ENCODE results near the gene STAC3.

Gene STAC3

GRCh38 chr12:57210926-57211692 lies 39.9 kb downstream of the STAC3 start:
- Histone ChIP-seq H3K4me3 (ENCODE audit: low read length) (no peak overlapping the region), H3K36me3 (ENCODE audit: insufficient read depth, low read depth, low read length) (peaks cover 52% of the 10 kb centered on the region), H3K4me1 (ENCODE audit: insufficient read depth, low read length) (peaks cover 14% of the 10 kb centered on the region; the same call in 1 of the 2 replicates), H3K27me3 (ENCODE audit: insufficient read depth, low read length) (peaks cover 29% of the 10 kb centered on the region), H3K9me3 (ENCODE audit: insufficient read depth, low read depth, low read length) (no peaks in the 10 kb centered on the region), H3K27ac (ENCODE audit: low read length) (no peak overlapping the region), H3K9ac (ENCODE audit: low read depth, low read length) (no peak overlapping the region)

- Histone ChIP-seq H3K9me3 (ENCODE audit: insufficient read depth, low read depth, low read length) (no peaks in the 10 kb centered on the region), H3K27me3 (ENCODE audit: insufficient read depth, low read length) (peaks cover 22% of the 10 kb centered on the region), H3K9ac (ENCODE audit: low read depth, low read length) (no peak overlapping the region), H3K4me3 (ENCODE audit: low read length) (no peak overlapping the region), H3K36me3 (ENCODE audit: insufficient read depth, low read depth, low read length) (peaks cover 58% of the 10 kb centered on the region), H3K4me1 (ENCODE audit: insufficient read depth, low read length) (peaks cover 9% of the 10 kb centered on the region; the same call in 1 of the 2 replicates), H3K27ac (ENCODE audit: low read length) (no peak overlapping the region)
Observed at GRCh38 chr12:57210461-57210860, 40.5 kb downstream of the STAC3 start.

GRCh38 chr12:57209916-57210315 lies 41.1 kb downstream of the STAC3 start:
- H3K9me3 ChIP-seq (ENCODE audit: insufficient read depth, low read depth, low read length), result no peaks in the 10 kb centered on the region
- peaks cover 17% of the 10 kb centered on the region for H3K27me3 ChIP-seq (ENCODE audit: insufficient read depth, low read length)
- peaks cover 9% of the 10 kb centered on the region; the same call in 1 of the 2 replicates for H3K4me1 ChIP-seq (ENCODE audit: insufficient read depth, low read length)
- no peak overlapping the region for H3K27ac ChIP-seq (ENCODE audit: low read length)
- H3K9ac ChIP-seq (ENCODE audit: low read depth, low read length), result no peak overlapping the region
- H3K36me3 ChIP-seq (ENCODE audit: insufficient read depth, low read depth, low read length), result peaks cover 64% of the 10 kb centered on the region
- no peak overlapping the region for H3K4me3 ChIP-seq (ENCODE audit: low read length)

GRCh38 chr12:57208631-57209282 lies 42.2 kb downstream of the STAC3 start:
- H3K9ac ChIP-seq (ENCODE audit: low read depth, low read length), result no peak overlapping the region
- H3K27me3 ChIP-seq (ENCODE audit: insufficient read depth, low read length), result peaks cover 5% of the 10 kb centered on the region
- no peaks in the 10 kb centered on the region for H3K9me3 ChIP-seq (ENCODE audit: insufficient read depth, low read depth, low read length)
- H3K4me1 ChIP-seq (ENCODE audit: insufficient read depth, low read length), result peaks cover 5% of the 10 kb centered on the region; the same call in 1 of the 2 replicates
- no peak overlapping the region for H3K27ac ChIP-seq (ENCODE audit: low read length)
- H3K4me3 ChIP-seq (ENCODE audit: low read length), result no peak overlapping the region
- H3K36me3 ChIP-seq (ENCODE audit: insufficient read depth, low read depth, low read length), result peaks cover 75% of the 10 kb centered on the region

GRCh38 chr12:57207731-57208630 lies 43.0 kb downstream of the STAC3 start:
- no peaks in the 10 kb centered on the region for H3K4me1 ChIP-seq (ENCODE audit: insufficient read depth, low read length)
- H3K4me3 ChIP-seq (ENCODE audit: low read length), result no peak overlapping the region
- peaks cover 83% of the 10 kb centered on the region for H3K36me3 ChIP-seq (ENCODE audit: insufficient read depth, low read depth, low read length)
- H3K9me3 ChIP-seq (ENCODE audit: insufficient read depth, low read depth, low read length), result no peaks in the 10 kb centered on the region
- H3K27ac ChIP-seq (ENCODE audit: low read length), result no peak overlapping the region
- H3K27me3 ChIP-seq (ENCODE audit: insufficient read depth, low read length), result no peaks in the 10 kb centered on the region
- no peak overlapping the region for H3K9ac ChIP-seq (ENCODE audit: low read depth, low read length)

GRCh38 chr12:57205931-57206330 lies 45.1 kb downstream of the STAC3 start:
- H3K27me3 ChIP-seq (ENCODE audit: insufficient read depth, low read length), result no peaks in the 10 kb centered on the region
- no peaks in the 10 kb centered on the region for H3K4me1 ChIP-seq (ENCODE audit: insufficient read depth, low read length)
- no peak overlapping the region for H3K27ac ChIP-seq (ENCODE audit: low read length)
- no peak overlapping the region for H3K9ac ChIP-seq (ENCODE audit: low read depth, low read length)
- H3K9me3 ChIP-seq (ENCODE audit: insufficient read depth, low read depth, low read length), result no peaks in the 10 kb centered on the region
- peaks cover 90% of the 10 kb centered on the region for H3K36me3 ChIP-seq (ENCODE audit: insufficient read depth, low read depth, low read length)
- H3K4me3 ChIP-seq (ENCODE audit: low read length), result no peak overlapping the region

GRCh38 chr12:57205186-57205585 lies 45.8 kb downstream of the STAC3 start:
- Histone ChIP-seq H3K4me3 (ENCODE audit: low read length) (no peak overlapping the region), H3K27me3 (ENCODE audit: insufficient read depth, low read length) (no peaks in the 10 kb centered on the region), H3K4me1 (ENCODE audit: insufficient read depth, low read length) (no peaks in the 10 kb centered on the region), H3K36me3 (ENCODE audit: insufficient read depth, low read depth, low read length) (peaks cover 89% of the 10 kb centered on the region), H3K27ac (ENCODE audit: low read length) (no peak overlapping the region), H3K9ac (ENCODE audit: low read depth, low read length) (no peak overlapping the region), H3K9me3 (ENCODE audit: insufficient read depth, low read depth, low read length) (no peaks in the 10 kb centered on the region)

GRCh38 chr12:57204454-57204853 lies 46.5 kb downstream of the STAC3 start:
- H3K4me3 ChIP-seq (ENCODE audit: low read length), result no peak overlapping the region
- peaks cover 89% of the 10 kb centered on the region for H3K36me3 ChIP-seq (ENCODE audit: insufficient read depth, low read depth, low read length)
- no peak overlapping the region for H3K9ac ChIP-seq (ENCODE audit: low read depth, low read length)

GRCh38 chr12:57203791-57204190 lies 47.2 kb downstream of the STAC3 start:
- no peaks in the 10 kb centered on the region for H3K27me3 ChIP-seq (ENCODE audit: insufficient read depth, low read length)
- H3K27ac ChIP-seq (ENCODE audit: low read length), result no peak overlapping the region
- no peak overlapping the region for H3K9ac ChIP-seq (ENCODE audit: low read depth, low read length)
- no peaks in the 10 kb centered on the region for H3K9me3 ChIP-seq (ENCODE audit: insufficient read depth, low read depth, low read length)
- no peak overlapping the region for H3K4me3 ChIP-seq (ENCODE audit: low read length)
- H3K4me1 ChIP-seq (ENCODE audit: insufficient read depth, low read length), result no peaks in the 10 kb centered on the region
- H3K36me3 ChIP-seq (ENCODE audit: insufficient read depth, low read depth, low read length), result peaks cover 89% of the 10 kb centered on the region

More at GRCh38 chr12:57204454-57204853, 46.5 kb downstream of the STAC3 start:
- Histone ChIP-seq H3K9me3 (ENCODE audit: insufficient read depth, low read depth, low read length) (no peaks in the 10 kb centered on the region), H3K27ac (ENCODE audit: low read length) (no peak overlapping the region), H3K4me1 (ENCODE audit: insufficient read depth, low read length) (no peaks in the 10 kb centered on the region), H3K27me3 (ENCODE audit: insufficient read depth, low read length) (no peaks in the 10 kb centered on the region)

GRCh38 chr12:57203201-57203600 lies 47.8 kb downstream of the STAC3 start:
- no peaks in the 10 kb centered on the region for H3K27me3 ChIP-seq (ENCODE audit: insufficient read depth, low read length)
- H3K36me3 ChIP-seq (ENCODE audit: insufficient read depth, low read depth, low read length), result peaks cover 89% of the 10 kb centered on the region
- no peak overlapping the region for H3K27ac ChIP-seq (ENCODE audit: low read length)

GRCh38 chr12:57202321-57202720 lies 48.7 kb downstream of the STAC3 start:
- Histone ChIP-seq H3K9ac (ENCODE audit: low read depth, low read length) (no peak overlapping the region), H3K9me3 (ENCODE audit: insufficient read depth, low read depth, low read length) (no peaks in the 10 kb centered on the region), H3K27ac (ENCODE audit: low read length) (no peak overlapping the region), H3K27me3 (ENCODE audit: insufficient read depth, low read length) (no peaks in the 10 kb centered on the region), H3K4me1 (ENCODE audit: insufficient read depth, low read length) (no peaks in the 10 kb centered on the region), H3K36me3 (ENCODE audit: insufficient read depth, low read depth, low read length) (peaks cover 90% of the 10 kb centered on the region), H3K4me3 (ENCODE audit: low read length) (no peak overlapping the region)

More at GRCh38 chr12:57203201-57203600, 47.8 kb downstream of the STAC3 start:
- H3K4me1 ChIP-seq (ENCODE audit: insufficient read depth, low read length), result no peaks in the 10 kb centered on the region
- H3K9ac ChIP-seq (ENCODE audit: low read depth, low read length), result no peak overlapping the region
- H3K9me3 ChIP-seq (ENCODE audit: insufficient read depth, low read depth, low read length), result no peaks in the 10 kb centered on the region
- no peak overlapping the region for H3K4me3 ChIP-seq (ENCODE audit: low read length)

Data from iPS-20b (cell line).